ENCODE results near the gene PHKA1.

DNA sequence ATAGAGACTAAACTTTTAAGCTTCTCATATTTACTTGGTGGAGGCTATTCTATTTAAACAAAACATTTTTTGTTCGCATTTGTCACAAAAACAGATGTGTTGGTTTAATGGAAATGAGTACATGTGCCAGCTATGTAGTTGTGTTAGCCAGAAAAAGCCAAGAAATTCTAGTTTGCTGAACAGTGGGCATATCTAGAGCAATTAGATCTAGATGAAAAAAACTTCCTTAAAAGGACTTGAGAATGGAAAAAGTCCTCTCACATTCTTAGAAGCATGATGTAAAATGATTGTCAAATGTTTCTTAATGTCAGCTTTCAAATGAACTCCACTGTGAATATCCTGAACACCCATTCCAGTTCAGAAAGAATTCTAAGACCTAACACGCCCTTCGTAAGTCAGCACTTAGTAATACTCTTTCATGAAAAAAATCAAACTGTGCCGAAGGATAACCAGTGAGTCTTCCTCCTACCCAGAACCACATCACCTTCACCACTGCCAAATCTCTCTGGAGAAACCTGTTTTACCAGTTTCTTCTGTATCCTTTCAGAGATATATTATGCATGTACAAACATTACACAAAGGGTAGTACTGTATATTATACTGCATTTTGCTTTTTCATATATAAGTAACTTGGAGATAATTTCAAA is 28.2 kb downstream of the PHKA1 start:
- TF ChIP-seq, protein P1, sequence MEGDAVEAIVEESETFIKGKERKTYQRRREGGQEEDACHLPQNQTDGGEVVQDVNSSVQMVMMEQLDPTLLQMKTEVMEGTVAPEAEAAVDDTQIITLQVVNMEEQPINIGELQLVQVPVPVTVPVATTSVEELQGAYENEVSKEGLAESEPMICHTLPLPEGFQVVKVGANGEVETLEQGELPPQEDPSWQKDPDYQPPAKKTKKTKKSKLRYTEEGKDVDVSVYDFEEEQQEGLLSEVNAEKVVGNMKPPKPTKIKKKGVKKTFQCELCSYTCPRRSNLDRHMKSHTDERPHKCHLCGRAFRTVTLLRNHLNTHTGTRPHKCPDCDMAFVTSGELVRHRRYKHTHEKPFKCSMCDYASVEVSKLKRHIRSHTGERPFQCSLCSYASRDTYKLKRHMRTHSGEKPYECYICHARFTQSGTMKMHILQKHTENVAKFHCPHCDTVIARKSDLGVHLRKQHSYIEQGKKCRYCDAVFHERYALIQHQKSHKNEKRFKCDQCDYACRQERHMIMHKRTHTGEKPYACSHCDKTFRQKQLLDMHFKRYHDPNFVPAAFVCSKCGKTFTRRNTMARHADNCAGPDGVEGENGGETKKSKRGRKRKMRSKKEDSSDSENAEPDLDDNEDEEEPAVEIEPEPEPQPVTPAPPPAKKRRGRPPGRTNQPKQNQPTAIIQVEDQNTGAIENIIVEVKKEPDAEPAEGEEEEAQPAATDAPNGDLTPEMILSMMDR (IDR thresholded peaks at IDR 0.05): no peak
- TF ChIP-seq POLR2A (IDR thresholded peaks at IDR 0.05) (no peak), EP300 (IDR thresholded peaks at IDR 0.05) (no peak)
